Measurements from ENCODE around the gene AIDA. TPM values are rescaled to one million over a fixed set of nuclear protein-coding genes. Genes with fewer than 3 reads are reported as not detected.

AIDA gene
- polyA plus RNA-seq, 2 of the 4 experiments (the other 2 are of a cell fraction) = 50.3 to 90.1 TPM

DNA sequence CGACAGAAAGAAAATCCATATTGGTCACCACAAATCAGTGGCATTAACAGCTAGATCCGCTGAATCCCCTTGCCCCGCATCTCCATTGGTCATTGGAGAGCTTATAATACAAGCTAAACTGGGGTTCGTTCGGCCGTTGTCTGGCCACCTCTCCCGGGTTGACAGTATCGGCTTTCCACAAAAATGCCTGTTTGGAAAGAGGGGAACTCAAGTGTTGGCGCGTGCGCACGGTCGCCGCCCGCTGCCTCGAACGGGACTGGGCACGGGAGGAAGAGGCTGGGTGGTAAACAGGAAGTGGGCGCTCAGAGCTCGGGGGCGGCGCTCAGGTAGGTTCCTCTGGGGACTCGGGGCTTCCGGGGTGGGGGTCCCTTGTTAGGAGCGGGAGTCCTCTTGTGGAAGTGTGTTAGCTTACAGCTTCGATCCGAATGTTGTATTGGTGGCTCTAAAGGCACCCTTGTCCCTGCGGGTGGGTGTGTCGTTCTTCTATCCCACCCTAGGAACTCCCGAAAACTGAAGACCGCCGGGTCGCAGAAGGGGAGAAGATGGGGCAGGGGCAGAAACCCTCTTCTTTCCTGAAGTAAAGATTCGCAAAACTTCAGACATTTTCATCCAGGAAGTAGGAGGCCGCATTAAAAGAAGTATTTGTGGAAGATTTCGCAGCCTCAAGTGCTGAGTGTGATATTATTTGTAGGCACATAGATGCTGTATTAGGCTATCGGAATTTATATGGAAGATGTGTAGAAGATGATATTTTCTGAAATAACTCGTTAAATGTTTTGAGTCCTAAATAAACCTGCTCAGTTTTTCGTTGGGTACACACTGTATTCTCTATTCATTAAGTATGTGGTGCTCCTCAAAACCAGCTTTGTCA is 1.0 kb upstream of the AIDA start (continued):
- TF ChIP-seq, protein P1, sequence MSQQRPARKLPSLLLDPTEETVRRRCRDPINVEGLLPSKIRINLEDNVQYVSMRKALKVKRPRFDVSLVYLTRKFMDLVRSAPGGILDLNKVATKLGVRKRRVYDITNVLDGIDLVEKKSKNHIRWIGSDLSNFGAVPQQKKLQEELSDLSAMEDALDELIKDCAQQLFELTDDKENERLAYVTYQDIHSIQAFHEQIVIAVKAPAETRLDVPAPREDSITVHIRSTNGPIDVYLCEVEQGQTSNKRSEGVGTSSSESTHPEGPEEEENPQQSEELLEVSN (IDR thresholded peaks at IDR 0.05; ENCODE audit: borderline replicate concordance, low read depth) = no peak
- TF ChIP-seq, protein P2, sequence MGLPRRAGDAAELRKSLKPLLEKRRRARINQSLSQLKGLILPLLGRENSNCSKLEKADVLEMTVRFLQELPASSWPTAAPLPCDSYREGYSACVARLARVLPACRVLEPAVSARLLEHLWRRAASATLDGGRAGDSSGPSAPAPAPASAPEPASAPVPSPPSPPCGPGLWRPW (IDR thresholded peaks at IDR 0.05) = no peak
- no peak for TF ChIP-seq HOXA7 (CRISPR knock-in tag; IDR thresholded peaks at IDR 0.05)
- TF ChIP-seq KDM1A (IDR thresholded peaks at IDR 0.05; ENCODE audit: low read depth) = no peak
- TF ChIP-seq, protein P3, sequence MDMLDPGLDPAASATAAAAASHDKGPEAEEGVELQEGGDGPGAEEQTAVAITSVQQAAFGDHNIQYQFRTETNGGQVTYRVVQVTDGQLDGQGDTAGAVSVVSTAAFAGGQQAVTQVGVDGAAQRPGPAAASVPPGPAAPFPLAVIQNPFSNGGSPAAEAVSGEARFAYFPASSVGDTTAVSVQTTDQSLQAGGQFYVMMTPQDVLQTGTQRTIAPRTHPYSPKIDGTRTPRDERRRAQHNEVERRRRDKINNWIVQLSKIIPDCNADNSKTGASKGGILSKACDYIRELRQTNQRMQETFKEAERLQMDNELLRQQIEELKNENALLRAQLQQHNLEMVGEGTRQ (IDR thresholded peaks at IDR 0.05) = no peak
- TF ChIP-seq MYC (IDR thresholded peaks at IDR 0.05; ENCODE audit: borderline replicate concordance, low read length) = no peak; the same call in 1 of the 2 replicates
- TF ChIP-seq HEYL (CRISPR knock-in tag; IDR thresholded peaks at IDR 0.05) = no peak
- TF ChIP-seq NR3C1 (IDR thresholded peaks at IDR 0.05) = no peak
- TF ChIP-seq TFCP2L1 (CRISPR knock-in tag; IDR thresholded peaks at IDR 0.05) = no peak
- no peak for TF ChIP-seq CBX2 (IDR thresholded peaks at IDR 0.05; ENCODE audit: borderline replicate concordance, low read depth)
- TF ChIP-seq FOSB (CRISPR knock-in tag; IDR thresholded peaks at IDR 0.05) = no peak
- TF ChIP-seq ZFP36 (IDR thresholded peaks at IDR 0.05; ENCODE audit: borderline replicate concordance, partially characterized antibody) = no peak
- TF ChIP-seq NPAS2 (CRISPR knock-in tag; IDR thresholded peaks at IDR 0.05; ENCODE audit: borderline replicate concordance) = no peak
- TF ChIP-seq, protein P4, sequence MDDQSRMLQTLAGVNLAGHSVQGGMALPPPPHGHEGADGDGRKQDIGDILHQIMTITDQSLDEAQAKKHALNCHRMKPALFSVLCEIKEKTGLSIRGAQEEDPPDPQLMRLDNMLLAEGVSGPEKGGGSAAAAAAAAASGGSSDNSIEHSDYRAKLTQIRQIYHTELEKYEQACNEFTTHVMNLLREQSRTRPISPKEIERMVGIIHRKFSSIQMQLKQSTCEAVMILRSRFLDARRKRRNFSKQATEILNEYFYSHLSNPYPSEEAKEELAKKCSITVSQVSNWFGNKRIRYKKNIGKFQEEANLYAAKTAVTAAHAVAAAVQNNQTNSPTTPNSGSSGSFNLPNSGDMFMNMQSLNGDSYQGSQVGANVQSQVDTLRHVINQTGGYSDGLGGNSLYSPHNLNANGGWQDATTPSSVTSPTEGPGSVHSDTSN (IDR thresholded peaks at IDR 0.05) = no peak
- TF ChIP-seq ESRRA (IDR thresholded peaks at IDR 0.05; ENCODE audit: borderline replicate concordance, low read length) = no peak
- no peak for TF ChIP-seq FOSL2 (IDR thresholded peaks at IDR 0.05)
- TF ChIP-seq FOSL2 (CRISPR knock-in tag; IDR thresholded peaks at IDR 0.05) = no peak
- TF ChIP-seq RAD21 (conservative IDR thresholded peaks at IDR 0.05 in 1 of 2, IDR thresholded peaks at IDR 0.05 in 1 of 2) = no peak
- peak; percentile 93 for TF ChIP-seq BHLHE40 (IDR thresholded peaks at IDR 0.05; ENCODE audit: low read depth, low read length)
- TF ChIP-seq GATA3 (IDR thresholded peaks at IDR 0.05; ENCODE audit: borderline replicate concordance) = 0 out of 2 replicates have a peak, but pooled peaks have one; percentile 26
- no peak for TF ChIP-seq HOXB13 (CRISPR knock-in tag; IDR thresholded peaks at IDR 0.05; ENCODE audit: low read depth)
- TF ChIP-seq POLR2AphosphoS2 (conservative IDR thresholded peaks at IDR 0.05; ENCODE audit: low read length) = no peak
- TF ChIP-seq NFE2L2 (conservative IDR thresholded peaks at IDR 0.05; ENCODE audit: low read length) = no peak
- no peak for TF ChIP-seq FOXS1 (CRISPR knock-in tag; IDR thresholded peaks at IDR 0.05)
- TF ChIP-seq MAZ (IDR thresholded peaks at IDR 0.05; ENCODE audit: borderline replicate concordance, low read depth, low read length) = peak; percentile 32; the same call in 1 of the 2 replicates
- TF ChIP-seq RNF2 (IDR thresholded peaks at IDR 0.05; ENCODE audit: borderline replicate concordance, low read depth) = no peak

Data from A549 (cell line).